K562 (cell line): ENCODE data around the gene HEBP1. TPM values are rescaled to one million over a fixed set of nuclear protein-coding genes. Genes with fewer than 3 reads are reported as not detected.
A peak's percentile ranks its signal among the peaks of the same experiment; 100 is the strongest.

ENCODE experiments used
- ATAC-seq: fragments of 200-7000 bp; cut with Tn5 transposase; 3 replicates; pipeline ENCODE4 v1.9.1; 2020; ENCODE audit warnings: moderate library complexity
- BruUV-seq: library from RNA; stranded (reverse); fragments of 400-500 nt; replicated peaks from 2 replicates; lab custom pipeline; 2021; lab: Mats Ljungman, UMichigan
- CTCF ChIA-PET: fragments of 300-600 bp; formaldehyde crosslinking; extraction: SDS; loops from one replicate; lab custom pipeline; 2021; ENCODE audit warnings: low intra/inter-chr PET ratio; lab: Yijun Ruan, JAX
- POLR2A ChIA-PET: fragments of 300-600, 350-650 bp; sonication (Branson Sonifier 250); formaldehyde crosslinking; extraction: SDS; loops from one replicate; lab custom pipeline; 2021; ENCODE audit warnings: antibody characterized with exemption, inconsistent platforms; lab: Yijun Ruan, JAX
- DNase-seq, 4 experiments: peaks; one replicate each; pipeline versions ENCODE4 v3.0.0 to v3.0.0-alpha.2; 2011 to 2018; ENCODE audit warnings: low spot score in 3 of 4, mixed read lengths in 3 of 4; ENCODE audit errors: extremely low read depth in 1 of 4
- FAIRE-seq: peaks from 2 replicates; lab custom pipeline; 2011; peaks lifted over from hg19 to GRCh38; lab: Jason Lieb, UNC
- H2AFZ ChIP-seq: 2 replicates; pipeline ENCODE4 v1.6.0; 2011; ENCODE audit warnings: low read depth, low read length, control low read depth, inconsistent platforms
- H3K27ac ChIP-seq: fragments of 200-600 bp; 3 replicates; pipeline ENCODE4 v1.8.0; 2011; ENCODE audit warnings: low read depth, mild to moderate bottlenecking, control low read depth, inconsistent platforms, low read length, moderate library complexity, mixed read lengths; ENCODE audit errors: extremely low read depth
- H3K27me3 ChIP-seq, 2 experiments: fragments of 300-600 bp in 1 of 2; 2 replicates in 1 of 2; 3 replicates in 1 of 2; pipeline versions ENCODE4 v1.6.0 to v1.8.0; 2011; ENCODE audit warnings: inconsistent platforms in 2 of 2, low read length in 2 of 2, mild to moderate bottlenecking in 1 of 2, mixed read lengths in 1 of 2, moderate library complexity in 1 of 2; ENCODE audit not compliant: control insufficient read depth in 2 of 2, insufficient read depth in 2 of 2
- H3K36me3 ChIP-seq: fragments of 300-600 bp; 3 replicates; pipeline ENCODE4 v1.8.0; 2011; ENCODE audit warnings: mild to moderate bottlenecking, low read length, inconsistent platforms; ENCODE audit not compliant: control insufficient read depth, insufficient read depth
- H3K4me1 ChIP-seq, 2 experiments: fragments of 200-600 bp in 1 of 2; replicated peaks in 1 of 2; 2 replicates in 1 of 2; 3 replicates in 1 of 2; pipeline versions ENCODE4 v1.5.1 to v1.8.0; 2011; ENCODE audit warnings: inconsistent platforms in 2 of 2, low read length in 2 of 2, mild to moderate bottlenecking in 1 of 2, mixed read lengths in 1 of 2, moderate library complexity in 1 of 2; ENCODE audit not compliant: control insufficient read depth in 2 of 2, insufficient read depth in 2 of 2
- H3K4me2 ChIP-seq: 2 replicates; pipeline ENCODE4 v1.6.1; 2011; ENCODE audit warnings: low read length, control low read depth, inconsistent platforms, mixed read lengths; ENCODE audit not compliant: insufficient read depth
- H3K4me3 ChIP-seq: fragments of 200-600 bp; sonication (generic), shearing (Covaris generic); 2 replicates; pipeline ENCODE4 v1.5.1; 2016; ENCODE audit warnings: control low read depth, inconsistent platforms
- H3K79me2 ChIP-seq: fragments of 200-600 bp; 3 replicates; pipeline ENCODE4 v1.8.0; 2011; ENCODE audit warnings: low read length, inconsistent platforms; ENCODE audit not compliant: control insufficient read depth, insufficient read depth
- H3K9ac ChIP-seq, 2 experiments: 2 replicates each; pipeline versions ENCODE4 v1.6.0 to v1.6.1; 2011; ENCODE audit warnings: low read depth in 2 of 2, low read length in 2 of 2, control low read depth in 1 of 2, inconsistent platforms in 1 of 2, mild to moderate bottlenecking in 1 of 2, mixed read lengths in 1 of 2; ENCODE audit not compliant: insufficient read depth in 1 of 2
- H3K9me1 ChIP-seq: one replicate; pipeline ENCODE4 v1.6.0; 2011; ENCODE audit warnings: inconsistent platforms, mild to moderate bottlenecking, low read length, moderate library complexity; ENCODE audit not compliant: control insufficient read depth, insufficient read depth
- H3K9me3 ChIP-seq: replicated peaks from 2 replicates; pipeline ENCODE4 v1.5.1; 2011; ENCODE audit warnings: low read depth, low read length, inconsistent platforms; ENCODE audit not compliant: control insufficient read depth, insufficient read depth
- H4K20me1 ChIP-seq: replicated peaks from 2 replicates; pipeline ENCODE4 v1.6.1; 2011; ENCODE audit warnings: low read length, inconsistent platforms, mixed read lengths; ENCODE audit not compliant: control insufficient read depth, insufficient read depth
- ESRRA ChIP-seq: fragments of 450-650 bp; IDR thresholded peaks from 2 replicates; pipeline ENCODE4 v1.6.1; 2014; ENCODE audit warnings: low read depth, mild to moderate bottlenecking, moderate library complexity, borderline replicate concordance
- NCOA1 ChIP-seq: fragments of 450-650 bp; IDR thresholded peaks from 2 replicates; pipeline ENCODE4 v1.6.1; 2016; ENCODE audit warnings: low read depth
- PBX2 ChIP-seq, 2 experiments: IDR thresholded peaks in 1 of 2; conservative IDR thresholded peaks in 1 of 2; 2 replicates each; pipeline ENCODE4 v1.6.1; 2016; ENCODE audit warnings: low read depth in 2 of 2, mild to moderate bottlenecking in 1 of 2, missing compliant biosample characterization in 1 of 2, missing genetic modification characterization in 1 of 2, moderate library complexity in 1 of 2
- PHB ChIP-seq: fragments of 250-450 bp; sonication (Bioruptor Pico); IDR thresholded peaks from 2 replicates; pipeline ENCODE4 v1.5.0; 2021
- RAD51 ChIP-seq: fragments of 450-650 bp; IDR thresholded peaks from 2 replicates; pipeline ENCODE4 v1.7.1; 2016; ENCODE audit warnings: low read depth, mild to moderate bottlenecking, borderline replicate concordance
- SPI1 ChIP-seq: IDR thresholded peaks from 2 replicates; pipeline ENCODE4 v1.6.1; 2011; ENCODE audit warnings: low read depth, low read length, control low read depth, borderline replicate concordance
- ZNF274 ChIP-seq: IDR thresholded peaks from 2 replicates; pipeline ENCODE4 v1.6.1; 2011; ENCODE audit warnings: low read depth, mild to moderate bottlenecking, low read length, moderate library complexity, borderline replicate concordance
- ZSCAN29 ChIP-seq: fragments of 450-650 bp; IDR thresholded peaks from 2 replicates; pipeline ENCODE4 v1.6.1; 2017
- WGBS: fragments of 100-300 bp; shearing (Covaris generic); methylation state at CpG from one replicate; pipeline ENCODE4 v1.1.6; 2016; ENCODE audit warnings: low coverage, mixed read lengths; ENCODE audit not compliant: insufficient coverage; ENCODE audit errors: missing lambda C conversion rate; 5-methylcytosine and 5-hydroxymethylcytosine counted together
- in situ Hi-C: fragments of 300-500 bp; cut with MboI; formaldehyde crosslinking; loops from 4 replicates; pipeline ENCODE4 v1.15.0; 2018; ENCODE audit warnings: inconsistent platforms, mixed read lengths
- intact Hi-C: fragments of 100-400 bp; cut with micrococcal nuclease; formaldehyde crosslinking; loops from 2 replicates; pipeline ENCODE4 v1.14.2; 2022
- polyA plus RNA-seq, 8 experiments: library from polyadenylated mRNA; depleted of rRNA in 4 of 8; stranded (reverse) in 5 of 8; unstranded in 3 of 8; fragments of >200 nt; fragmentation: Nextera tagmentation in 2 of 8; fragmentation: Illumina TruSeq in 1 of 8; extraction: Ambion mirVana in 2 of 8; extraction: Trizol in 1 of 8; gene quantifications; 2 replicates each; pipeline versions ENCODE4 v1.2.1 to v1.2.3, GENCODE V29; 2011 to 2014; ENCODE audit warnings: inconsistent platforms in 1 of 8, missing spikeins in 1 of 8
- total RNA-seq, 7 experiments: library from RNA; depleted of rRNA in 6 of 7; stranded (reverse); fragments of >200 nt in 6 of 7; fragmentation: Illumina TruSeq in 2 of 7; extraction: Trizol in 2 of 7; gene quantifications; 2 replicates each; pipeline versions ENCODE4 v1.2.1 to v1.2.3, GENCODE V29; 2011 to 2021; ENCODE audit warnings: low replicate concordance in 1 of 7
- TF ChIP-seq, protein P1 (sequence below): fragments of 200-800 bp; sonication (Bioruptor generic); IDR thresholded peaks from 2 replicates; pipeline ENCODE4 v1.6.1; 2016; ENCODE audit warnings: missing genetic modification characterization, missing compliant biosample characterization

Gene HEBP1
- total and polyA plus RNA-seq, 9 of the 15 experiments (the other 6 are each of a cell fraction or from before 2014, with no cell fraction given), result 1.1 to 10.1 (median 2.4) TPM

DNA sequence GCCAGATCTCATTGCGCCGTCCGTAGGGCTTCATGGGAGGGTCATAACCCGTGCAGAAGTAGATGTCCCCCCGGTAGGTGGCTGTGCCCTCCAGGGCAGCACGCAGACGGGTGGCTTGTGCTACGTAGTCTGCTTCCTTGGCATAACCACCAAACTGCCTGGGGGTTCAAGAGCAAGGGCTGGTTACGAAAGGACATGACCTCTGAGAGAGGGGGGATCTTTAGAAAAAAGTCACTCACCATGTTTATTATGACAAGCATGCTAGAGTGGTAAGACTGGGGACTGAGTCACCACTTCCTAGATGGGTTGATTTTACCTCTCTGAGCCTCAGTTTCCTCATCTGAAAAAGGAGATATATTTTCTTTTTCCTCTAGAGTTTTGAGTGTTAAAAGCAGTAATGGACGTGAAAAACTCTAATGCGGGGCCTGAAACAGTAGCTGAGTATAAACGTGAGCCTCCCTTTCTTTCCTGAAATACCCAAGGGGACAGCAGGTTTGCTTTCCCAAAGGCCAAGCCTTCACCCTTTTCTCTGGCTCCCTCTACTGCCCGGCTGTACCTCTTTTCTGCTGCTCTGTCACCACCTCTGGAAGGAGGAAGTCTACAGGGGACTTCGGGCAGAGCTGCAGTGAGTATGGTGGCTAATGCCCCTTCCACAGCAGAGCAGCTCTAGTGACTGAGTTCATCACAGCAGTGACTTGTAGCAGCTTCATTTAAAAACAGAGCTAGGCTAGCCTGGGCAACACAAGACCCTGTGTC is 24.6 kb downstream of the HEBP1 start (continued):
- TF ChIP-seq PBX2 (CRISPR knock-in tag; IDR thresholded peaks at IDR 0.05; ENCODE audit: low read depth) (no peak), PBX2 (tag; conservative IDR thresholded peaks at IDR 0.05; ENCODE audit: low read depth) (peak; percentile 31; the same call in 1 of the 2 replicates), SPI1 (peak; percentile 60; the same call in 1 of the 2 replicates), ZSCAN29 (no peak)

- in situ Hi-C loops (no loop called here), intact Hi-C loops (loop anchor here (2.0 kb wide), 1 partner anchor 57 kb away; no protein-coding TSS in a partner anchor)
- no peaks in the 10 kb centered on the region for H4K20me1 ChIP-seq
- BruUV-seq, result no TSS peak
- H2AFZ ChIP-seq, result no peak overlapping the region
- peaks cover 0 to under 1% of the 10 kb centered on the region in 2 experiments; a peak in 2 of 5 replicates for H3K4me1 ChIP-seq
- no peak for DNase-seq
- ChIA-PET CTCF (no interaction called here), POLR2A (interaction anchor here (0.7 kb wide), 1 partner anchor 8 kb away, joined by 3 read pairs; no protein-coding TSS in a partner anchor)
- H3K36me3 ChIP-seq, result peaks cover 3% of the 10 kb centered on the region; the same call in 2 of the 3 replicates
- WGBS, result 67% methylated on average over 2 of the region's 4 CpGs
- no peaks in the 10 kb centered on the region for H3K27me3 ChIP-seq
- FAIRE-seq, result no peak
- no peak for ATAC-seq
- no peak overlapping the region for H3K4me3 ChIP-seq
- H3K27ac ChIP-seq, result no peak overlapping the region
- no peak overlapping the region for H3K9ac ChIP-seq
- no peaks in the 10 kb centered on the region for H3K9me1 ChIP-seq
- no peaks in the 10 kb centered on the region for H3K79me2 ChIP-seq
- H3K9me3 ChIP-seq, result no peaks in the 10 kb centered on the region
- H3K4me2 ChIP-seq, result no peak overlapping the region
- no peak for TF ChIP-seq PHB (CRISPR knock-in tag)
- no peak for TF ChIP-seq NCOA1
- no peak for TF ChIP-seq ZNF274
- TF ChIP-seq, protein P1, sequence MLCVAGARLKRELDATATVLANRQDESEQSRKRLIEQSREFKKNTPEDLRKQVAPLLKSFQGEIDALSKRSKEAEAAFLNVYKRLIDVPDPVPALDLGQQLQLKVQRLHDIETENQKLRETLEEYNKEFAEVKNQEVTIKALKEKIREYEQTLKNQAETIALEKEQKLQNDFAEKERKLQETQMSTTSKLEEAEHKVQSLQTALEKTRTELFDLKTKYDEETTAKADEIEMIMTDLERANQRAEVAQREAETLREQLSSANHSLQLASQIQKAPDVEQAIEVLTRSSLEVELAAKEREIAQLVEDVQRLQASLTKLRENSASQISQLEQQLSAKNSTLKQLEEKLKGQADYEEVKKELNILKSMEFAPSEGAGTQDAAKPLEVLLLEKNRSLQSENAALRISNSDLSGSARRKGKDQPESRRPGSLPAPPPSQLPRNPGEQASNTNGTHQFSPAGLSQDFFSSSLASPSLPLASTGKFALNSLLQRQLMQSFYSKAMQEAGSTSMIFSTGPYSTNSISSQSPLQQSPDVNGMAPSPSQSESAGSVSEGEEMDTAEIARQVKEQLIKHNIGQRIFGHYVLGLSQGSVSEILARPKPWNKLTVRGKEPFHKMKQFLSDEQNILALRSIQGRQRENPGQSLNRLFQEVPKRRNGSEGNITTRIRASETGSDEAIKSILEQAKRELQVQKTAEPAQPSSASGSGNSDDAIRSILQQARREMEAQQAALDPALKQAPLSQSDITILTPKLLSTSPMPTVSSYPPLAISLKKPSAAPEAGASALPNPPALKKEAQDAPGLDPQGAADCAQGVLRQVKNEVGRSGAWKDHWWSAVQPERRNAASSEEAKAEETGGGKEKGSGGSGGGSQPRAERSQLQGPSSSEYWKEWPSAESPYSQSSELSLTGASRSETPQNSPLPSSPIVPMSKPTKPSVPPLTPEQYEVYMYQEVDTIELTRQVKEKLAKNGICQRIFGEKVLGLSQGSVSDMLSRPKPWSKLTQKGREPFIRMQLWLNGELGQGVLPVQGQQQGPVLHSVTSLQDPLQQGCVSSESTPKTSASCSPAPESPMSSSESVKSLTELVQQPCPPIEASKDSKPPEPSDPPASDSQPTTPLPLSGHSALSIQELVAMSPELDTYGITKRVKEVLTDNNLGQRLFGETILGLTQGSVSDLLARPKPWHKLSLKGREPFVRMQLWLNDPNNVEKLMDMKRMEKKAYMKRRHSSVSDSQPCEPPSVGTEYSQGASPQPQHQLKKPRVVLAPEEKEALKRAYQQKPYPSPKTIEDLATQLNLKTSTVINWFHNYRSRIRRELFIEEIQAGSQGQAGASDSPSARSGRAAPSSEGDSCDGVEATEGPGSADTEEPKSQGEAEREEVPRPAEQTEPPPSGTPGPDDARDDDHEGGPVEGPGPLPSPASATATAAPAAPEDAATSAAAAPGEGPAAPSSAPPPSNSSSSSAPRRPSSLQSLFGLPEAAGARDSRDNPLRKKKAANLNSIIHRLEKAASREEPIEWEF, result no peak
- TF ChIP-seq ESRRA, result no peak
- no peak for TF ChIP-seq RAD51
Observed at GRCh38 chr12:12974211-12974610, 25.9 kb downstream of the HEBP1 start.
